Midbrain (tissue), 1 donor: Measurements from ENCODE around the gene NOL9.
A peak's percentile ranks its signal among the peaks of the same experiment; 100 is the strongest.
"Not testable (repeated sequence)": the region's sequence is repeated elsewhere in the genome, so short reads cannot be mapped to it uniquely, and the experiment has no call there.

Experiments used
- DNase-seq: peaks from one replicate; lab custom pipeline; 2025; lab: John Stamatoyannopoulos, UW

The NOL9 gene

GRCh38 chr1:6572653-6573383 lies 18.5 kb upstream of the NOL9 start:
- DNase-seq = no peak

- DNase-seq = no peak
Measured at GRCh38 chr1:6570987-6571386, 16.7 kb upstream of the NOL9 start.

- no peak for DNase-seq
Measured at GRCh38 chr1:6570100-6570499, 15.8 kb upstream of the NOL9 start.

GRCh38 chr1:6569033-6569432 lies 14.7 kb upstream of the NOL9 start:
- no peak for DNase-seq

- DNase-seq = no peak
Measured at GRCh38 chr1:6560267-6560666, 6.0 kb upstream of the NOL9 start.

- not testable (repeated sequence) for DNase-seq
Measured at GRCh38 chr1:6559161-6559560, 4.8 kb upstream of the NOL9 start.

- no peak for DNase-seq
Measured at GRCh38 chr1:6557597-6557996, 3.3 kb upstream of the NOL9 start.

- DNase-seq = no peak
Measured at GRCh38 chr1:6554907-6555778, 830 bp upstream of the NOL9 start, which contains the start of gene TAS1R1. Gene TAS1R1 (plus strand): TSS chr1:6555307. CDS start chr1:6555374, 67 bp downstream.

- DNase-seq = no peak
Measured at GRCh38 chr1:6547301-6547700, 7.0 kb downstream of the NOL9 start.

- DNase-seq = no peak
Measured at GRCh38 chr1:6546326-6546725, 8.0 kb downstream of the NOL9 start.

GRCh38 chr1:6545276-6546112 lies 8.8 kb downstream of the NOL9 start:
- no peak for DNase-seq

GRCh38 chr1:6544831-6545230 lies 9.5 kb downstream of the NOL9 start:
- no peak for DNase-seq

- no peak for DNase-seq
Measured at GRCh38 chr1:6538956-6539355, 15.4 kb downstream of the NOL9 start.

- DNase-seq = no peak
Measured at GRCh38 chr1:6536291-6536690, 18.0 kb downstream of the NOL9 start.

GRCh38 chr1:6535214-6535613 lies 19.1 kb downstream of the NOL9 start:
- no peak for DNase-seq

- DNase-seq = no peak
Measured at GRCh38 chr1:6534248-6534822, 20.0 kb downstream of the NOL9 start.

GRCh38 chr1:6531996-6532395 lies 22.3 kb downstream of the NOL9 start:
- no peak for DNase-seq

GRCh38 chr1:6530504-6531160 lies 23.7 kb downstream of the NOL9 start:
- DNase-seq = no peak

GRCh38 chr1:6528492-6528891 lies 25.8 kb downstream of the NOL9 start:
- DNase-seq = no peak

GRCh38 chr1:6526316-6526715 lies 28.0 kb downstream of the NOL9 start:
- no peak for DNase-seq

- peak; percentile 24 for DNase-seq
Measured at GRCh38 chr1:6523566-6523965, 30.7 kb downstream of the NOL9 start.
